Upper lobe of left lung (tissue), 6 donors: Measurements from ENCODE around the gene TMEM170B. TPM values are rescaled to one million over a fixed set of nuclear protein-coding genes. Genes with fewer than 3 reads are reported as not detected.

Experiments
- ATAC-seq, 2 donors: fragments of 200-7000 bp; cut with Tn5 transposase; one replicate each; pipeline ENCODE4 v1.9.1; 2022; ENCODE audit warnings: mild to moderate bottlenecking in 2 of 2, moderate library complexity in 2 of 2; ENCODE audit not compliant: low FRiP score in 2 of 2
- DNase-seq, 2 donors: peaks; one replicate each; pipeline ENCODE4 v3.0.0-alpha.2; 2019 to 2020
- H3K27ac ChIP-seq, 4 donors: fragments of 200-600 bp; sonication (generic); one replicate each; pipeline ENCODE4 v1.5.1; 2016 to 2019
- H3K27me3 ChIP-seq, 4 donors: fragments of 200-600 bp; sonication (generic); one replicate each; pipeline ENCODE4 v1.5.1; 2017 to 2019
- H3K36me3 ChIP-seq, 4 donors: fragments of 200-600 bp; sonication (generic); one replicate each; pipeline ENCODE4 v1.5.1; 2016 to 2019
- H3K4me1 ChIP-seq, 4 donors: fragments of 200-600 bp; sonication (generic); one replicate each; pipeline ENCODE4 v1.5.1; 2018 to 2019
- H3K4me3 ChIP-seq, 4 donors: fragments of 200-600 bp; sonication (generic); one replicate each; pipeline ENCODE4 v1.5.1; 2017 to 2019; ENCODE audit warnings: mild to moderate bottlenecking in 2 of 4, moderate library complexity in 1 of 4
- H3K9me3 ChIP-seq, 4 donors: fragments of 200-600 bp; sonication (generic); one replicate each; pipeline ENCODE4 v1.5.1; 2018 to 2019
- EP300 ChIP-seq, 4 donors: sonication (generic); formaldehyde crosslinking; IDR thresholded peaks; one replicate each; pipeline ENCODE4 v1.5.1; 2017; ENCODE audit warnings: antibody characterized with exemption in 4 of 4, control low read depth in 2 of 4
- POLR2A ChIP-seq, 4 donors: fragments of 450-650 bp; IDR thresholded peaks; one replicate each; pipeline ENCODE4 v1.5.1; 2016 to 2017; ENCODE audit warnings: antibody characterized with exemption in 4 of 4, mild to moderate bottlenecking in 2 of 4
- POLR2AphosphoS5 ChIP-seq, 2 donors: sonication (generic); formaldehyde crosslinking; IDR thresholded peaks; one replicate each; pipeline ENCODE4 v1.5.1; 2017; ENCODE audit warnings: antibody characterized with exemption in 2 of 2
- WGBS, 2 donors: methylation state at CpG; one replicate each; pipeline ENCODE4 v1.1.5; 2017 to 2018; 5-methylcytosine and 5-hydroxymethylcytosine counted together
- total RNA-seq, 6 donors: library from RNA; depleted of rRNA in 4 of 6; stranded (reverse); fragments of >200 nt in 4 of 6; gene quantifications; one replicate each; pipeline versions ENCODE4 v1.1.0 to v1.2.1, GENCODE V29; 2016 to 2021
- TF ChIP-seq, protein P1 (sequence below), 6 experiments: fragments of 450-650 bp in 4 of 6; fragments of 200-600 bp in 2 of 6; sonication (generic) in 2 of 6; IDR thresholded peaks; one replicate each; pipeline ENCODE4 v1.5.1; 2016 to 2019; ENCODE audit warnings: antibody characterized with exemption in 6 of 6
- donor health status: DM: no; HTN: no; CAD: no; lungs with moderate emphysema.
- donor health status: DM: no; HTN: yes; CAD: no; lungs with severe emphysema.

Gene TMEM170B
- total RNA-seq, 6 donors from 2014 or later, result 3.0 to 12.9 (median 6.0) TPM

GRCh38 chr6:11493974-11494373 is 43.6 kb upstream of the TMEM170B start:
- Histone ChIP-seq H3K9me3 (no peaks in the 10 kb centered on the region), H3K36me3 (no peaks in the 10 kb centered on the region), H3K4me1 (peaks cover 14 to 30% (median 22%) of the 10 kb centered on the region in 4 donors), H3K27ac (no peak overlapping the region), H3K27me3 (no peaks in the 10 kb centered on the region), H3K4me3 (no peak overlapping the region)
- WGBS, 2 donors, result 69 to 76% methylated on average over 5 of the region's 5 CpGs
- no peak for TF ChIP-seq POLR2A (IDR thresholded peaks at IDR 0.05)
- TF ChIP-seq POLR2AphosphoS5 (IDR thresholded peaks at IDR 0.05), result no peak
- TF ChIP-seq, protein P1, sequence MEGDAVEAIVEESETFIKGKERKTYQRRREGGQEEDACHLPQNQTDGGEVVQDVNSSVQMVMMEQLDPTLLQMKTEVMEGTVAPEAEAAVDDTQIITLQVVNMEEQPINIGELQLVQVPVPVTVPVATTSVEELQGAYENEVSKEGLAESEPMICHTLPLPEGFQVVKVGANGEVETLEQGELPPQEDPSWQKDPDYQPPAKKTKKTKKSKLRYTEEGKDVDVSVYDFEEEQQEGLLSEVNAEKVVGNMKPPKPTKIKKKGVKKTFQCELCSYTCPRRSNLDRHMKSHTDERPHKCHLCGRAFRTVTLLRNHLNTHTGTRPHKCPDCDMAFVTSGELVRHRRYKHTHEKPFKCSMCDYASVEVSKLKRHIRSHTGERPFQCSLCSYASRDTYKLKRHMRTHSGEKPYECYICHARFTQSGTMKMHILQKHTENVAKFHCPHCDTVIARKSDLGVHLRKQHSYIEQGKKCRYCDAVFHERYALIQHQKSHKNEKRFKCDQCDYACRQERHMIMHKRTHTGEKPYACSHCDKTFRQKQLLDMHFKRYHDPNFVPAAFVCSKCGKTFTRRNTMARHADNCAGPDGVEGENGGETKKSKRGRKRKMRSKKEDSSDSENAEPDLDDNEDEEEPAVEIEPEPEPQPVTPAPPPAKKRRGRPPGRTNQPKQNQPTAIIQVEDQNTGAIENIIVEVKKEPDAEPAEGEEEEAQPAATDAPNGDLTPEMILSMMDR (IDR thresholded peaks at IDR 0.05), result no peak
- no peak for TF ChIP-seq EP300 (IDR thresholded peaks at IDR 0.05)
- ATAC-seq (no peak), DNase-seq (no peak)

- Histone ChIP-seq H3K27ac (peak overlapping the region in 3 of 4 donors; percentile 60 to 77 (median 70)), H3K4me1 (peaks cover 14 to 30% (median 22%) of the 10 kb centered on the region in 4 donors), H3K9me3 (no peaks in the 10 kb centered on the region), H3K27me3 (no peaks in the 10 kb centered on the region), H3K4me3 (no peak overlapping the region), H3K36me3 (no peaks in the 10 kb centered on the region)
- ATAC-seq (peak; percentile 28 to 55), DNase-seq (peak in 1 of 2 donors; percentile 46)
- 59 to 81% methylated on average over 5 to 6 of the region's 6 CpGs for WGBS, 2 donors
- no peak for TF ChIP-seq POLR2A (IDR thresholded peaks at IDR 0.05)
- peak in 1 of 4 donors; percentile 18 for TF ChIP-seq EP300 (IDR thresholded peaks at IDR 0.05)
- peak; percentile 29 to 51 for TF ChIP-seq POLR2AphosphoS5 (IDR thresholded peaks at IDR 0.05)
- TF ChIP-seq, protein P1 (IDR thresholded peaks at IDR 0.05), result no peak
These were observed 42.6 kb upstream of the TMEM170B start for GRCh38 chr6:11494786-11495564.

- Histone ChIP-seq H3K4me3 (no peak overlapping the region), H3K27ac (peak overlapping the region; percentile 50 to 77 (median 65)), H3K9me3 (no peaks in the 10 kb centered on the region), H3K27me3 (no peaks in the 10 kb centered on the region), H3K4me1 (peaks cover 14 to 30% (median 22%) of the 10 kb centered on the region in 4 donors), H3K36me3 (no peaks in the 10 kb centered on the region)
- no peak for TF ChIP-seq POLR2A (IDR thresholded peaks at IDR 0.05)
- TF ChIP-seq, protein P1 (IDR thresholded peaks at IDR 0.05), result no peak
- ATAC-seq (no peak), DNase-seq (no peak)
- 71 to 75% methylated on average over 4 of the region's 4 CpGs for WGBS, 2 donors
These were observed 41.9 kb upstream of the TMEM170B start for GRCh38 chr6:11495565-11496145.

DNA sequence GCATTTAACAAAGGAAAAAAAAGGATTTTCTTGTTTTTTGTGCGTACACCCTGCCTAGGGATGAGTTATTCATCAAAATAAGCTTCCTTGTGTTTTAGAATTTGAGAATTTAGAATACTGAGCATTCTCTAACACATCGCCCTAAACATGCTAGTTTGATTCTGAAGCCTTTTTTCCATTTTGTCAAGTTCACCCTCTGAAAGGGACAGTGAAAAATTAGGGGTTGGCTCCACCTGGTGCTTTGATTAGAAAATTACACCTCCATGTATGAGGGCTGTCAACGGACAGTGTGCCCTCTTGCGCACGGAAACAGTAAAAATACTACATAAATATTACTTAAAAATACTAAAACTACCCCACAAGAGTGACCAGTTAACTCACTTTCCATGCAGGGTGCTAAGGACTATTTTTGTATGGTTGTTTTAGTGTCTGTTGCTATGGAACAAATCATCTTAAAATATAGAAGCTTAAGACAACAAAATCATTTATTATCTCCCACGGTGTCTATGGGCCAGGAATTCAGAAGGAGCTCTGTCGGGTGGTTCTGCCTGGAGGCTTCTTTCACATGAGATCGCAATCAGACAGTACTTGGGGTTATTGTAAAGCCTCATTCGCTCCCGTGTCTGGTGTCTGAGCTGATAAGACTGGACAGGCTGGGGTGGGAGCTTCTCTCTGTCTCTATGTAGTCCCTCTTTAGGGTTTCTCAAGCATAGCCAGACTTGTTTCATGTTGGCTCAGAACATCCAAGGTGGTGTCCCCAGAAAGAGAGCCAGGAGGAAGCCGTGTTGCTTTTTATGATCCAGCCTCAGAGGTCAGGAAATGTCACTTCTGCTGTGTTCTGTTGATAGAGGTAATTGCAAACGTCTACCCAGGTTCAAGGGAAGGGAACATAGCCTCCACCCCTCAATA is 41.1 kb upstream of the TMEM170B start:
- peak; percentile 90 to 95 for ATAC-seq
- Histone ChIP-seq H3K4me1 (peaks cover 14 to 30% (median 22%) of the 10 kb centered on the region in 4 donors), H3K36me3 (no peaks in the 10 kb centered on the region), H3K4me3 (no peak overlapping the region), H3K9me3 (no peaks in the 10 kb centered on the region), H3K27me3 (no peaks in the 10 kb centered on the region), H3K27ac (peak overlapping the region; percentile 50 to 77 (median 65))
- peak in 1 of 2 donors; percentile 59 for DNase-seq
- TF ChIP-seq, protein P1 (IDR thresholded peaks at IDR 0.05), result peak; percentile 87 to 96 (median 91)
- TF ChIP-seq EP300 (IDR thresholded peaks at IDR 0.05), result no peak
- TF ChIP-seq POLR2AphosphoS5 (IDR thresholded peaks at IDR 0.05), result peak in 1 of 2 donors; percentile 45
- WGBS, 2 donors, result 28 to 29% methylated on average over 12 of the region's 12 CpGs
